DOHH2 (cell line): ENCODE results near the gene ZNF536.

Source experiments
- H3F3A ChIP-seq: fragments of 200-600 bp; sonication (generic), shearing (Covaris generic); 2 replicates; pipeline ENCODE4 v1.6.0; 2016; ENCODE audit warnings: antibody characterized with exemption, mild to moderate bottlenecking; ENCODE audit not compliant: control insufficient read depth, insufficient read depth
- H3K27ac ChIP-seq: fragments of 200-600 bp; sonication (generic); 2 replicates; pipeline ENCODE4 v1.5.1; 2014; ENCODE audit warnings: low read depth, mild to moderate bottlenecking, low read length, moderate library complexity
- H3K27me3 ChIP-seq: fragments of 200-600 bp; sonication (generic); 2 replicates; pipeline ENCODE4 v1.6.1; 2014; ENCODE audit warnings: mild to moderate bottlenecking, low read length, mixed read lengths; ENCODE audit not compliant: control insufficient read depth
- H3K36me3 ChIP-seq: fragments of 200-600 bp; sonication (generic); 2 replicates; pipeline ENCODE4 v1.6.1; 2014; ENCODE audit warnings: mild to moderate bottlenecking, low read length, moderate library complexity, mixed read lengths; ENCODE audit not compliant: control insufficient read depth
- H3K4me1 ChIP-seq: fragments of 200-600 bp; sonication (generic); 2 replicates; pipeline ENCODE4 v1.6.1; 2014; ENCODE audit warnings: mild to moderate bottlenecking, low read length, mixed read lengths; ENCODE audit not compliant: control insufficient read depth
- H3K4me2 ChIP-seq: fragments of 200-600 bp; sonication (generic); 2 replicates; pipeline ENCODE4 v1.6.0; 2014; ENCODE audit warnings: mild to moderate bottlenecking, low read length, moderate library complexity
- H3K4me3 ChIP-seq: fragments of 200-600 bp; sonication (generic); 2 replicates; pipeline ENCODE4 v1.5.1; 2014; ENCODE audit warnings: mild to moderate bottlenecking, low read length, mixed read lengths
- H3K79me2 ChIP-seq: fragments of 200-600 bp; sonication (generic); 2 replicates; pipeline ENCODE4 v1.6.1; 2014; ENCODE audit warnings: mild to moderate bottlenecking, low read length, mixed read lengths; ENCODE audit not compliant: control insufficient read depth
- H3K9me2 ChIP-seq: fragments of 200-600 bp; sonication (generic); replicated peaks from 2 replicates; pipeline ENCODE4 v1.6.1; 2014; ENCODE audit warnings: mild to moderate bottlenecking, low read length, mixed read lengths; ENCODE audit not compliant: control insufficient read depth
- H3K9me3 ChIP-seq: fragments of 200-600 bp; sonication (generic); 2 replicates; pipeline ENCODE4 v1.6.1; 2014; ENCODE audit warnings: antibody characterized with exemption, low read length, mixed read lengths; ENCODE audit not compliant: control insufficient read depth, insufficient read depth
- H4K20me1 ChIP-seq: fragments of 200-600 bp; sonication (generic); 2 replicates; pipeline ENCODE4 v1.6.0; 2014; ENCODE audit warnings: low read depth, mild to moderate bottlenecking, antibody characterized with exemption, low read length, moderate library complexity; ENCODE audit not compliant: control insufficient read depth, insufficient read depth
- EZH2phosphoT487 ChIP-seq: fragments of 200-600 bp; sonication (generic); IDR thresholded peaks from 2 replicates; pipeline ENCODE4 v1.6.1; 2017; ENCODE audit warnings: borderline replicate concordance, mild to moderate bottlenecking, antibody characterized with exemption, low read length, moderate library complexity, mixed read lengths
- TF ChIP-seq, protein P1 (sequence below): fragments of 200-600 bp; sonication (generic); IDR thresholded peaks from one replicate; pipeline ENCODE4 v1.5.1; 2014; ENCODE audit warnings: antibody characterized with exemption, mild to moderate bottlenecking, low read depth, low read length; ENCODE audit not compliant: poor library complexity, severe bottlenecking

The ZNF536 gene

DNA sequence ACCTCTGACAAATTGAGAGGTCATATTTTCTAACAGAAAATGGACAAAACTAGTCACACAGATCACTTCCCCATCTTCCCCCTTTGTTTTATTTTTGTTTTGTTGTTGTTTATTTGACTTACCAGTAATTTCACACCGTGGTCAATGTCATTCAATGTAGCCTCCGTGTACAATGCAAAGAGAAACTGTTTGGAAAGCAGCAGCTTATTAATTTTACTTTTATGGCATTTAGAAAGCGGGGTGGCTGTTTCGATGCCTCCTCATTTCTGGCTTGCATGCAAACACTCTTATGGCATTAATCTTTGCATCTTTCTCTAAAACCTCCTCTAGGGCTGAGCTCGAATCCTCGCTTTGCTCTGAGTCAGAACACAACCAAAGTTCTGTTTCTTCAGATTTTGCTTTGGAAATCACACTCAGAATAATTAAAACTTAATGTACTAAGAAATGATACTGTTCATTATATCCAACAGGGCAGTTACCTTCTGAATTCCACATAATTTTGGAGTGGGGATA is 77.0 kb downstream of the ZNF536 start:
- Histone ChIP-seq H3K9me3 (peaks cover 8% of the 10 kb centered on the region; the same call in 1 of the 2 replicates), H3K9me2 (no peaks in the 10 kb centered on the region), H3K4me2 (no peak overlapping the region)

DNA sequence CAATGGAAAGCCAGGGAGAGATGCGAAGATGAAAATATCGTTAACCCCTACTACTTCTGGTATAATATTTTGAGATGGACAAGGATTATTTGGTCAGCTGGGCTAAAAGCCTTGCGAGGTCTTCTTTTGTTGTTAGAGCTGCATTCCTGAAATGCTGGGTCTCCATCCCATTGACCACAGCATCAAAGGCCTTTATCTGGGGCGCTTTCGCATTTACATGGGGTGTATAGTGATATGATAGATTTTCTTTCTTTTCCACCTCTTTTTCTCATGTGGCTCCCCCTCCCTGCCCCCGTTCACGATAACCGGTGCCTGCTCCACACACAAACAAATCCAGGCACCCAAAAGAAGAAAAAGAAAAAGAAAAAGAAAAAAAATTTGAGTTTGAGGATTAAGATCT is 77.5 kb downstream of the ZNF536 start:
- no peak overlapping the region for H3K4me2 ChIP-seq
- H3K79me2 ChIP-seq: no peaks in the 10 kb centered on the region
- no peaks in the 10 kb centered on the region for H3K27me3 ChIP-seq
- H3K9me3 ChIP-seq: peaks cover 2% of the 10 kb centered on the region; the same call in 1 of the 2 replicates
- TF ChIP-seq, protein P1, sequence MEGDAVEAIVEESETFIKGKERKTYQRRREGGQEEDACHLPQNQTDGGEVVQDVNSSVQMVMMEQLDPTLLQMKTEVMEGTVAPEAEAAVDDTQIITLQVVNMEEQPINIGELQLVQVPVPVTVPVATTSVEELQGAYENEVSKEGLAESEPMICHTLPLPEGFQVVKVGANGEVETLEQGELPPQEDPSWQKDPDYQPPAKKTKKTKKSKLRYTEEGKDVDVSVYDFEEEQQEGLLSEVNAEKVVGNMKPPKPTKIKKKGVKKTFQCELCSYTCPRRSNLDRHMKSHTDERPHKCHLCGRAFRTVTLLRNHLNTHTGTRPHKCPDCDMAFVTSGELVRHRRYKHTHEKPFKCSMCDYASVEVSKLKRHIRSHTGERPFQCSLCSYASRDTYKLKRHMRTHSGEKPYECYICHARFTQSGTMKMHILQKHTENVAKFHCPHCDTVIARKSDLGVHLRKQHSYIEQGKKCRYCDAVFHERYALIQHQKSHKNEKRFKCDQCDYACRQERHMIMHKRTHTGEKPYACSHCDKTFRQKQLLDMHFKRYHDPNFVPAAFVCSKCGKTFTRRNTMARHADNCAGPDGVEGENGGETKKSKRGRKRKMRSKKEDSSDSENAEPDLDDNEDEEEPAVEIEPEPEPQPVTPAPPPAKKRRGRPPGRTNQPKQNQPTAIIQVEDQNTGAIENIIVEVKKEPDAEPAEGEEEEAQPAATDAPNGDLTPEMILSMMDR: no peak
- no peak for TF ChIP-seq EZH2phosphoT487
- H3K27ac ChIP-seq: no peak overlapping the region
- H4K20me1 ChIP-seq: no peaks in the 10 kb centered on the region
- no peak overlapping the region for H3K4me3 ChIP-seq
- no peaks in the 10 kb centered on the region for H3K9me2 ChIP-seq
- no peaks in the 10 kb centered on the region for H3F3A ChIP-seq
- no peaks in the 10 kb centered on the region for H3K36me3 ChIP-seq
- H3K4me1 ChIP-seq: no peaks in the 10 kb centered on the region

More for the DNA sequence above, 77.0 kb downstream of the ZNF536 start:
- TF ChIP-seq, protein P1: no peak
- TF ChIP-seq EZH2phosphoT487: no peak
- Histone ChIP-seq H3F3A (no peaks in the 10 kb centered on the region), H3K79me2 (no peaks in the 10 kb centered on the region), H3K4me3 (no peak overlapping the region), H4K20me1 (no peaks in the 10 kb centered on the region), H3K27ac (no peak overlapping the region), H3K27me3 (no peaks in the 10 kb centered on the region), H3K36me3 (no peaks in the 10 kb centered on the region), H3K4me1 (no peaks in the 10 kb centered on the region)

DNA sequence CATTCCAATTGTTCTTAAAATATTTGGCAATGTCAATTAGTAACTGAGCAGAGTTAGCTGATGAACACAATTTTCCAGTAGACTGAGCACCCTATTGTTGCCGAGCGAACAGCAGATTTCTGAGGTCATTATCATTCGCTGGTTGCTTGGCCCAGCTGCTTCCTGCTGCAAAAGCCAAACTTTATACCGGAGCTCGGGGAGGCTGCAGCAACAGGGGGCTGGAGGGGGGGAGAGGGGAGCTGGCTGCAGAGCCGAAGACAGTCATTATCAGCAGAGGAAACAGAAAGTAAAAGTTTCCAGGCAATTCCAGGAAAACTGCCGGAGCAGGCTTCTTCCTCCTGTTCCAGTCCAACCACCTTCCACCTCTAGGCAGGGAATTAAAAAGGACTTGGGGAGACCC is 77.9 kb downstream of the ZNF536 start:
- H3K36me3 ChIP-seq: no peaks in the 10 kb centered on the region
- no peaks in the 10 kb centered on the region for H3K27me3 ChIP-seq
- H3K4me3 ChIP-seq: no peak overlapping the region
- H4K20me1 ChIP-seq: no peaks in the 10 kb centered on the region
- H3K4me2 ChIP-seq: no peak overlapping the region
- no peaks in the 10 kb centered on the region; the same call in 1 of the 2 replicates for H3K9me3 ChIP-seq
- H3K27ac ChIP-seq: no peak overlapping the region
- TF ChIP-seq, protein P1: no peak
- H3F3A ChIP-seq: no peaks in the 10 kb centered on the region
- no peaks in the 10 kb centered on the region for H3K79me2 ChIP-seq
- no peaks in the 10 kb centered on the region for H3K4me1 ChIP-seq
- no peaks in the 10 kb centered on the region for H3K9me2 ChIP-seq

DNA sequence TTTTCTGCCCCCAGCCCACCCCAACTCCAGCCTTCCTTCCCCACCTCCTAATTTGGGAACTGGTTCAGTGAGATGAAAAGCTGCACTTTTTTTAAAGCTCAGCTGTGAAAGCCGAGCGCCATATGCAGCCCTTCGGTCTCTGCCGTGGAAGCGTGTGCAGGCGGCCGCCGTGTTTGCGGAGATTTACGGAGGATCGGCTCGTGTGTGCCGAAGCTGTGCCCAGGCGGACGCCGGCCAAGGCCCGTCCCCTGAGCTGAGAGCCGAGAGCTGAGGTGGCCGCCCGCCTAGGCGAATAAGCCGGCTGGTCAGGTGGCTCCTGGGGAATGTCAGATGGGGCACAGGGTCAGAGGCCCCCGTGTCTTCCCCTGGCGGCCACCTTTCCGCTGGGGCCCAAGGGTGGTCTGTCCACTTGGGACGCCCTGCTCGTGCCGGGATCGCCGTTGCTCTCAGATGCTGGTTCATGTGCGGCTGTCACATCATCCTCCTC is 78.7 kb downstream of the ZNF536 start:
- no peaks in the 10 kb centered on the region for H3K9me2 ChIP-seq
- TF ChIP-seq, protein P1: no peak
- no peak for TF ChIP-seq EZH2phosphoT487

More for the DNA sequence above, 78.7 kb downstream of the ZNF536 start:
- H3K27me3 ChIP-seq: no peaks in the 10 kb centered on the region
- no peaks in the 10 kb centered on the region for H3K4me1 ChIP-seq
- H3K9me3 ChIP-seq: no peaks in the 10 kb centered on the region
- no peaks in the 10 kb centered on the region for H4K20me1 ChIP-seq
- no peaks in the 10 kb centered on the region for H3F3A ChIP-seq
- H3K27ac ChIP-seq: no peak overlapping the region
- H3K36me3 ChIP-seq: no peaks in the 10 kb centered on the region
- H3K4me3 ChIP-seq: no peak overlapping the region
- H3K79me2 ChIP-seq: no peaks in the 10 kb centered on the region
- H3K4me2 ChIP-seq: no peak overlapping the region
